ENCODE results near the gene PLK1.

The PLK1 gene

DNA sequence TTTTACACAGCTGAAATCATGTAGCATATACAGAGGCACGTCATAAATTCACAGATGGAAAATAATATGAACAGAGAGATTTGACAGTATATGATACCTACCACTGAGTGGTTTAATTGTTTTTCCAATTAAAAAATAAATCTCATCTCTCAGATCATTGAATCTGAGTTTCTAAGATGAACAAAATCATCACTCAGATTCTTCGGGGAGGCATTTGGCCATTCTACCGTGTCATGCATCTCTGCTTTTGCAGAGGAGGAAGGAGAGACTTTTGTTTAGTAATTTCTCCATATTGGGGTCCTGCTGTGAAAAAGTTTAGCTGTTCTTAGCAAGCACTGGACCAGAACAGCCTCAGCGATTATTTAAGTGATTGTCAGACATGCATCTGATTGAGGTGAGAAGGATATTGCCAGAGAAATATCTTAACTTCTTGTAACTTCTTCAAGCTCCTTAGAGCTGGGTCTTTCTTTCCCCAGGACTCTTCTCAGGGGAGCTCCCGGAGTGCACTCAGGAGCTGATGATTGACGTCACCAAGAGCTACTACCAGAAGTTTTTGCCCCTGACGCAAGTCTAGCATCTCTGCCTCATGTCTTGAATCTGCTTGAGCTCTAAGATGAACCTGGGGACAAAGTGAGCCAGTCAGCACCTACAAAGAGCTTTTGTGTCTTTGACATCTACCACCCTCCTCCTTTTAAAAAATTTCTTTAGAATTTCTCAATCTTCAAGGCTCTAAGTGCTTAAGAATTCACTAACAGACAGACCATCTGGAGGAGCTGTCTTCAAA, 11.9 kb upstream of the PLK1 start:
- in situ Hi-C loops (cut with HindIII; ENCODE audit: low pct_unique_long_range_greater_than_20kb, low sequenced_read_pairs) = no loop called here
- no peak for DNase-seq (ENCODE audit: low read depth in 1 of 2, low spot score in 1 of 2)

GRCh38 chr16:23667355-23667659, 11.4 kb upstream of the PLK1 start:
- in situ Hi-C loops (cut with HindIII; ENCODE audit: low pct_unique_long_range_greater_than_20kb, low sequenced_read_pairs) = no loop called here
- no peak for TF ChIP-seq JUND (IDR thresholded peaks at IDR 0.05; ENCODE audit: low read depth)
- DNase-seq (ENCODE audit: low read depth in 1 of 2, low spot score in 1 of 2) = no peak

More for the DNA sequence above, 11.9 kb upstream of the PLK1 start:
- TF ChIP-seq JUND (IDR thresholded peaks at IDR 0.05; ENCODE audit: low read depth) = no peak

GRCh38 chr16:23668225-23668624, 10.5 kb upstream of the PLK1 start:
- in situ Hi-C loops (cut with HindIII; ENCODE audit: low pct_unique_long_range_greater_than_20kb, low sequenced_read_pairs) = no loop called here
- no peak for TF ChIP-seq JUND (IDR thresholded peaks at IDR 0.05; ENCODE audit: low read depth)
- DNase-seq (ENCODE audit: low read depth in 1 of 2, low spot score in 1 of 2) = no peak

DNA sequence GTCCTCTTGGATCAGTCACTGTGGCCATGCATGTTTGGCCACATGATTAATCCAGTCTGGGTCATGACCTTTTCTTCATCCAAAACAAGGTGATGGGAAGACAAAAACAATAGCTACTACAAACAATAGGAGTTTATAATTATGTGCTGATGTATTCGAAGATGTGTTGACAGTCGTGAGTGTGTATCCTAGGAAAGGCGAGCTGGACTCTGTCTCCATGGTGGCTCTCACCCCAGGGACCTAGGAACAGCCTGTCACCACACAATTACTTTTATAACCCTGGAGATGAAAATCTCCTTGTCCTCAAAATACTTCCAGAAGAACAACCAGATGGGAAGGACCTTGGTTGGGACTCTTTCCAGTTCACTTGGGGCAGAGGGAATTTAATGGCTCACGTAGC, 9.8 kb upstream of the PLK1 start:
- no peak for TF ChIP-seq JUND (IDR thresholded peaks at IDR 0.05; ENCODE audit: low read depth)
- DNase-seq (ENCODE audit: low read depth in 1 of 2, low spot score in 1 of 2) = no peak
- in situ Hi-C loops (cut with HindIII; ENCODE audit: low pct_unique_long_range_greater_than_20kb, low sequenced_read_pairs) = no loop called here

GRCh38 chr16:23670137-23670776, 8.4 kb upstream of the PLK1 start:
- in situ Hi-C loops (cut with HindIII; ENCODE audit: low pct_unique_long_range_greater_than_20kb, low sequenced_read_pairs) = no loop called here
- no peak for DNase-seq (ENCODE audit: low read depth in 1 of 2, low spot score in 1 of 2)
- no peak for TF ChIP-seq JUND (IDR thresholded peaks at IDR 0.05; ENCODE audit: low read depth)

- in situ Hi-C loops (cut with HindIII; ENCODE audit: low pct_unique_long_range_greater_than_20kb, low sequenced_read_pairs) = no loop called here
- no peak for DNase-seq (ENCODE audit: low read depth in 1 of 2, low spot score in 1 of 2)
- TF ChIP-seq JUND (IDR thresholded peaks at IDR 0.05; ENCODE audit: low read depth) = no peak
These were observed 4.6 kb upstream of the PLK1 start for GRCh38 chr16:23673971-23674614.

- in situ Hi-C loops (cut with HindIII; ENCODE audit: low pct_unique_long_range_greater_than_20kb, low sequenced_read_pairs) = no loop called here
- no peak for DNase-seq (ENCODE audit: low read depth in 1 of 2, low spot score in 1 of 2)
- no peak for TF ChIP-seq JUND (IDR thresholded peaks at IDR 0.05; ENCODE audit: low read depth)
These were observed 1.7 kb upstream of the PLK1 start for GRCh38 chr16:23676924-23677480.

DNA sequence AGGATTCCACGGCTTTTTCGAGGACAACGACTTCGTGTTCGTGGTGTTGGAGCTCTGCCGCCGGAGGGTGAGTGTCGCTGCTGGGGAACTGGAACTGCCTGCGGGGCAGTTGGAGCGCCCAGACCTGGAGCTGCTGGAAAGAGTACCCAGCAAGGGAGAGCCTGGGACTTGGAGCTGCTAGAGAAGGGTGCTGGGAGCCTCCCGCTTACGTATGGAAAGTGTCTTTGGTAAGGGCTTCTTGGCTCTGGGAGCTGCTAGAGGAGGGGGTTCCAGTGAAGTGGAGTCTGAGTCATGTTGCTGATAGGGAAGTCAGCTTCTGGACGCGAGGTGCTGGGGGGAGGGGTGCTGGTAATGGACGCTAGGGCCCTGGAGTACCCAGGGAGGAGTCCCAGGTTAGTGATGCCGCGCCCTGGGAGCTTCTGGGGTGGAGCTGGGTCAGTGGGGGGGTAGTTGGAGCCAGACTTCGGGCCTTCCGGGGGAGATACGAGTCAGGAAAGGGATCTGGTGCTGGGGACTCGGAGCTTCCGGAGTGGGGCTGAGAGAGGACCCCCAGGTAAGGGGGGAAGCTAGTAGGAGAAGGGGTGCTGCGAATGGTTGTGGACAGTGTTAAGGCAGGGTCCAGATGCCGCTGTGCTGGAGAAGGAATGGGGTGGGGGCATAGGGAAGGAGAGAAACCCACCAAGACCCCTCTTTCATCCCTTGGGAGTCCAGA, 741 bp downstream of the PLK1 start:
- in situ Hi-C loops (cut with HindIII; ENCODE audit: low pct_unique_long_range_greater_than_20kb, low sequenced_read_pairs) = no loop called here
- peak in 1 of 2 experiments; percentile 23 for DNase-seq (ENCODE audit: low read depth in 1 of 2, low spot score in 1 of 2)
- no peak for TF ChIP-seq JUND (IDR thresholded peaks at IDR 0.05; ENCODE audit: low read depth)

DNA sequence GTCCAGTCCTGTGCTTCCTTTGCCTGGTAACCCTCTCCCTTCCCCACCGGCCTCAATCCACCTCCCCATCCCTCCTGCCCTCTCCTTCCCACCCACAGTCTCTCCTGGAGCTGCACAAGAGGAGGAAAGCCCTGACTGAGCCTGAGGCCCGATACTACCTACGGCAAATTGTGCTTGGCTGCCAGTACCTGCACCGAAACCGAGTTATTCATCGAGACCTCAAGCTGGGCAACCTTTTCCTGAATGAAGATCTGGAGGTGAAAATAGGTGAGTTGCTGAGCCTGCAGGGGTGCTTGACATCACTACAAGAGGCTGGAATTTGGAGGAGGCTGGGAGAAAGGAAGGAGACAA, 1.3 kb downstream of the PLK1 start:
- in situ Hi-C loops (cut with HindIII; ENCODE audit: low pct_unique_long_range_greater_than_20kb, low sequenced_read_pairs) = no loop called here
- TF ChIP-seq JUND (IDR thresholded peaks at IDR 0.05; ENCODE audit: low read depth) = no peak
- DNase-seq (ENCODE audit: low read depth in 1 of 2, low spot score in 1 of 2) = no peak

GRCh38 chr16:23682181-23682580, 3.5 kb downstream of the PLK1 start:
- in situ Hi-C loops (cut with HindIII; ENCODE audit: low pct_unique_long_range_greater_than_20kb, low sequenced_read_pairs) = no loop called here
- TF ChIP-seq JUND (IDR thresholded peaks at IDR 0.05; ENCODE audit: low read depth) = no peak

DNA sequence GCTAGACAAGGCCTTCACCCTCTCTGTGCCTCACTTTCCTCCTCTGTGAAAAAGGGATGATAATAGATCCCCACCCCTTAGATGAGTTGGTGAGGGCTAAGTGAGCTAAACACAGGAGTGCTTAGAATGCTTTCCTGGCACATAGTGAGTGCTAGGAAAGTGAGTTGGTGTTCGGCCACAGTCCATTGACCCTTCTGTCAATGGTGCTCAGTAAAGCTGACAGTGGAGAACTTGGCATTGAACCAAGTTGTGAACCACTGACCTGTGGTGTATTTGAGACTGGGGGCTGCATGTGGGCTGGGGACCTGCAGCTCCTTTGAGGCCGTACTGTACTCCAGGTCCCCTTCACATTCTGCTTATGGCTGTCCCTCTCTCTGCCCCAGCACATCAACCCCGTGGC, 4.8 kb downstream of the PLK1 start:
- in situ Hi-C loops (cut with HindIII; ENCODE audit: low pct_unique_long_range_greater_than_20kb, low sequenced_read_pairs) = no loop called here
- no peak for TF ChIP-seq JUND (IDR thresholded peaks at IDR 0.05; ENCODE audit: low read depth)
- no peak for DNase-seq (ENCODE audit: low read depth in 1 of 2, low spot score in 1 of 2)

More at GRCh38 chr16:23682181-23682580, 3.5 kb downstream of the PLK1 start:
- DNase-seq (ENCODE audit: low read depth in 1 of 2, low spot score in 1 of 2) = no peak

DNA sequence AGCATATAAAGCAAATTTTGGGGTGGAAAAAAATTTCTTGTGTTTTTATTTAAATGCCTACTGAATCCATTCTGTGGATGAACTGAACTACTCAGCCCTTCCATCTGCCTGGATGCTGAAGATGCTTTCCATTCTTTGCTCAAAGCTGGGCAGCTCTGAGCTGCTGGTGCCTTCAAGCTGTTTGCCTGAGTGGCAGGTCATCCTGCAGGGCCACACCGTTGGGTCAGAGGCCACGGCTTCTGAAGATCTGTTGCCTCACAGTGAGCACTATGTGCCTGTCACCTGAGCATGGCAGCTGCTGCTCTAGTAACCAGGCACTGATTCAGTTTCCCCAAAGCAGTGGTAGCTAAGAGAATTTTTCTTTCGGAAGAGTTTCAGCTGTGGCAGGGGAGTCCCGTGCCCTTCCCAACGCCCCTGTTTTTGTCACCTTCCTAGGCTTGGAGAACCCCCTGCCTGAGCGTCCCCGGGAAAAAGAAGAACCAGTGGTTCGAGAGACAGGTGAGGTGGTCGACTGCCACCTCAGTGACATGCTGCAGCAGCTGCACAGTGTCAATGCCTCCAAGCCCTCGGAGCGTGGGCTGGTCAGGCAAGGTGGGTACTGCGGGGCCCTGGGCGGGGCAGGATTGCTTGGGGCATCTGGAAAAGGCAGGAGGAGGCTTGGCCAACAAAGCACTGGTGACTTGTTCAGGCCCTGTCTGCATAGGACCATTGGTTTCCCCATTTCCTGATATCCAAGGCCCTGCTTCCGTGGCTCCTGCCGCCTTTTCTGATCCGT, 8.5 kb downstream of the PLK1 start:
- no peak for DNase-seq (ENCODE audit: low read depth in 1 of 2, low spot score in 1 of 2)
- in situ Hi-C loops (cut with HindIII; ENCODE audit: low pct_unique_long_range_greater_than_20kb, low sequenced_read_pairs) = no loop called here
- no peak for TF ChIP-seq JUND (IDR thresholded peaks at IDR 0.05; ENCODE audit: low read depth)
